Neural progenitor cell (in vitro differentiated cells): Measurements from ENCODE around the gene ABTB1. TPM values are rescaled to one million over a fixed set of nuclear protein-coding genes. Genes with fewer than 3 reads are reported as not detected.

ENCODE experiments used
- DNase-seq: peaks from one replicate; pipeline ENCODE4 v3.0.0-alpha.2; 2016; ENCODE audit warnings: low spot score
- H2AFZ ChIP-seq: fragments of 200-600 bp; sonication (generic); replicated peaks from 2 replicates; pipeline ENCODE4 v1.6.1; 2016; ENCODE audit warnings: antibody characterized with exemption
- H3F3A ChIP-seq: fragments of 200-600 bp; sonication (generic); 2 replicates; pipeline ENCODE4 v1.6.1; 2016; ENCODE audit warnings: antibody characterized with exemption, low read depth
- H3K27ac ChIP-seq: fragments of 200-600 bp; sonication (generic); 2 replicates; pipeline ENCODE4 v1.5.1; 2016; ENCODE audit warnings: mild to moderate bottlenecking
- H3K27me3 ChIP-seq: fragments of 200-600 bp; sonication (generic); 2 replicates; pipeline ENCODE4 v1.6.1; 2016; ENCODE audit warnings: mild to moderate bottlenecking, moderate library complexity
- H3K36me3 ChIP-seq: fragments of 200-600 bp; sonication (generic); 2 replicates; pipeline ENCODE4 v1.5.1; 2016
- H3K4me1 ChIP-seq: fragments of 200-600 bp; sonication (generic); 2 replicates; pipeline ENCODE4 v1.6.1; 2016; ENCODE audit warnings: mixed run types
- H3K4me2 ChIP-seq: fragments of 200-600 bp; sonication (generic); 2 replicates; pipeline ENCODE4 v1.6.1; 2016
- H3K4me3 ChIP-seq: fragments of 200-600 bp; sonication (generic); 2 replicates; pipeline ENCODE4 v1.5.1; 2016
- H3K79me2 ChIP-seq: fragments of 200-600 bp; sonication (generic); 2 replicates; pipeline ENCODE4 v1.6.1; 2016; ENCODE audit warnings: low read depth
- H3K9ac ChIP-seq: fragments of 200-600 bp; sonication (generic); 2 replicates; pipeline ENCODE4 v1.6.1; 2016
- H3K9me3 ChIP-seq: fragments of 200-600 bp; sonication (generic); 2 replicates; pipeline ENCODE4 v1.5.1; 2016; ENCODE audit warnings: low read depth
- H4K20me1 ChIP-seq: fragments of 200-600 bp; sonication (generic); 2 replicates; pipeline ENCODE4 v1.6.1; 2016; ENCODE audit warnings: low read depth
- H3K27ac Mint-ChIP-seq: 3 replicates; pipeline ENCODE4 v1.8.0; 2021; ENCODE audit warnings: mixed read lengths
- H3K27me3 Mint-ChIP-seq: 2 replicates; pipeline ENCODE4 v1.8.0; 2022; ENCODE audit warnings: low read depth, mild to moderate bottlenecking, inconsistent platforms, moderate library complexity, mixed read lengths; ENCODE audit not compliant: insufficient read depth
- H3K36me3 Mint-ChIP-seq: 3 replicates; pipeline ENCODE4 v1.8.0; 2021; ENCODE audit warnings: mixed read lengths
- H3K4me1 Mint-ChIP-seq: 3 replicates; pipeline ENCODE4 v1.8.0; 2021; ENCODE audit warnings: mixed read lengths
- H3K4me3 Mint-ChIP-seq: 3 replicates; pipeline ENCODE4 v1.8.0; 2021; ENCODE audit warnings: mild to moderate bottlenecking, moderate library complexity, mixed read lengths
- H3K9me3 Mint-ChIP-seq: 3 replicates; pipeline ENCODE4 v1.8.0; 2020; ENCODE audit warnings: mixed read lengths
- CTCF ChIP-seq: fragments of 200-600 bp; sonication (generic); IDR thresholded peaks from 2 replicates; pipeline ENCODE4 v1.5.1; 2017; ENCODE audit warnings: antibody characterized with exemption, mild to moderate bottlenecking
- EZH2 ChIP-seq: fragments of 200-600 bp; sonication (generic); IDR thresholded peaks from 2 replicates; pipeline ENCODE4 v1.6.1; 2017; ENCODE audit warnings: antibody characterized with exemption, mild to moderate bottlenecking, moderate library complexity
- EZH2phosphoT487 ChIP-seq: fragments of 200-600 bp; sonication (generic); IDR thresholded peaks from 2 replicates; pipeline ENCODE4 v1.6.1; 2017; ENCODE audit warnings: antibody characterized with exemption
- total RNA-seq: library from RNA; depleted of rRNA; stranded (reverse); fragments of >200 nt; gene quantifications from 2 replicates; pipeline ENCODE4 v1.2.3, GENCODE V29; 2015; ENCODE audit warnings: low replicate concordance

ABTB1 gene
- total RNA-seq, 1 donor from 2014 or later = 2.4 TPM

DNA sequence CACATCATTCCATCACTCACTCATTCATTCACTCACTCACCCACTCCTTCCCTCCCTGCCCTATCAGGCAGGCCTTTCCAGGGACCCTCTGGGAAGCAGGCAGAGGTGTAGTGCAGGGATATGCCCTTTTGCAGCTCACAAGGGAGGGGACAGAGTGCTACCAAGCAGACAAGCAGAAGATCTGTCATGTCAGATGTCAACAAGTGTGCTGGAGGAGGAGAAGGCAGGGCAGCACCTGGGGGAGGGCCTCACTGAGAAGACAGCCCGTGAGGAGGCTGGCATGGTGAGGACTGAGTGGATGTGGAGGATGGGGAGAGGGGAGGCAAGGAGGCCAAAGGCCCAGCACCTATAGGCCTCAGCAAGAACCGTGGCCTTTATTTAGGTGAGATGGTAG is 15.3 kb downstream of the ABTB1 start:
- no peak for DNase-seq
- Histone ChIP-seq H3K36me3 (no peaks in the 10 kb centered on the region), H3F3A (peaks cover 16% of the 10 kb centered on the region), H3K4me2 (no peak overlapping the region), H3K9me3 (no peaks in the 10 kb centered on the region), H3K4me3 (no peak overlapping the region), H3K27me3 (no peaks in the 10 kb centered on the region), H3K4me1 (peaks cover 28% of the 10 kb centered on the region), H3K27ac (no peak overlapping the region), H2AFZ (no peak overlapping the region), H4K20me1 (no peaks in the 10 kb centered on the region), H3K9ac (no peak overlapping the region), H3K79me2 (no peaks in the 10 kb centered on the region)
- H3K4me3 Mint-ChIP-seq = no peak overlapping the region
- no peak overlapping the region for H3K27ac Mint-ChIP-seq
- H3K27me3 Mint-ChIP-seq = peaks cover 9% of the 10 kb centered on the region
- no peak for TF ChIP-seq EZH2phosphoT487
- TF ChIP-seq EZH2 = no peak
- no peak for TF ChIP-seq CTCF
- H3K36me3 Mint-ChIP-seq = no peaks in the 10 kb centered on the region
- no peaks in the 10 kb centered on the region for H3K9me3 Mint-ChIP-seq
- peaks cover 10% of the 10 kb centered on the region for H3K4me1 Mint-ChIP-seq

DNA sequence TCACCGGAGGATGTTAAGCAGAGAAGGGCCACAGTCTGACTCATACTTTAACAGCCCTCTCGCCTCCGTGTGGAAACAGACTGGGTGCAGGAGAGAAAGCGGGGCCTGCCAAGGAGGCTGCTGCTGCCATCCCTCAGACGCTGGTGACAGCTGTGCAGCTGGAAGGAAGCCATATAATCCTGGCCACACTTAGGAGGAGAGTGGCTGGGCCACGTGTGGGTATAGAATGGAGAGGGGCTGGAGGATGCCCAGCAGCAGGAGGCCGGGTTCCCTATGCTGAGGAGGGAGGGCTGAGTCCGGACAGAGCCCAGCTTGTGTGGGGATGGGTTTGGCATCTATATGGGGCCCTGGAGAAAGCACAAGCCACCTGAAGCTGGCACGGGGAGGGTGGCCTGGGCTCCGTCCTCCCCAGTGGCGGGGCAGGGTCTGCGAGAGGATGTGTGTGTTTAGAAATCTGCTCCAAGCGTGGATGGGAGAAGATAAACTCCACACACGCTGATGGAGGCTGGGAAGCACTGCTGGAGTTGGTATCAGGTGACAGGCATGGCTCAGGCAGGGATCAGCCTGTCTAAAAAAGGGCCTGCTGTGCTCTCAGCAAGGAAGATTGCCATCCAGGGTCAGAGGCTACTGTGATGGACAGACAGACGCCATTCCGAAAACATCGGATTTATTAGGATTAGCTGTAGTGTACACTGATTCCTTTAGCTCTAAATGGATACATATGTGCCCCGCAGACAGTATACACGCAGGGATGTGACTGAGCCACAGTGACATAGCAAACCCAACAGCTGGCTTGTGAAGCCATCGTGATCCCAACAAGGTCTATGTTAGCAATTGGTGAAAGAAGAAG is 15.9 kb downstream of the ABTB1 start:
- H3K27ac ChIP-seq = no peak overlapping the region
- peak overlapping the region; percentile 91 for H3K27ac Mint-ChIP-seq

GRCh38 chr3:127689266-127689860 is 16.6 kb downstream of the ABTB1 start:
- H3K79me2 ChIP-seq = no peaks in the 10 kb centered on the region
- Mint-ChIP-seq H3K27ac (peak overlapping the region; percentile 91), H3K4me1 (peaks cover 12% of the 10 kb centered on the region), H3K9me3 (no peaks in the 10 kb centered on the region), H3K27me3 (peaks cover 8% of the 10 kb centered on the region), H3K4me3 (no peak overlapping the region), H3K36me3 (no peaks in the 10 kb centered on the region)
- no peak overlapping the region for H2AFZ ChIP-seq
- no peaks in the 10 kb centered on the region for H3K27me3 ChIP-seq
- H3K4me2 ChIP-seq = peak overlapping the region; percentile 63
- no peak overlapping the region for H3K27ac ChIP-seq
- H3K4me1 ChIP-seq = peaks cover 28% of the 10 kb centered on the region
- H4K20me1 ChIP-seq = no peaks in the 10 kb centered on the region
- H3K36me3 ChIP-seq = no peaks in the 10 kb centered on the region
- H3F3A ChIP-seq = peaks cover 8% of the 10 kb centered on the region
- H3K4me3 ChIP-seq = no peak overlapping the region
- H3K9me3 ChIP-seq = no peaks in the 10 kb centered on the region
- DNase-seq = no peak
- H3K9ac ChIP-seq = no peak overlapping the region
- TF ChIP-seq EZH2 = no peak

More for the DNA sequence above, 15.9 kb downstream of the ABTB1 start:
- Histone ChIP-seq H3K27me3 (no peaks in the 10 kb centered on the region), H3K9me3 (no peaks in the 10 kb centered on the region), H2AFZ (no peak overlapping the region), H3K4me1 (peaks cover 28% of the 10 kb centered on the region), H3K4me3 (no peak overlapping the region), H3F3A (peaks cover 14% of the 10 kb centered on the region), H3K9ac (no peak overlapping the region), H3K79me2 (no peaks in the 10 kb centered on the region), H3K36me3 (no peaks in the 10 kb centered on the region), H4K20me1 (no peaks in the 10 kb centered on the region), H3K4me2 (peak overlapping the region; percentile 63)
- no peak for TF ChIP-seq EZH2
- no peak for TF ChIP-seq EZH2phosphoT487
- Mint-ChIP-seq H3K27me3 (peaks cover 10% of the 10 kb centered on the region), H3K4me1 (peaks cover 10% of the 10 kb centered on the region), H3K4me3 (peak overlapping the region; percentile 38), H3K9me3 (no peaks in the 10 kb centered on the region), H3K36me3 (no peaks in the 10 kb centered on the region)
- peak; percentile 58 for DNase-seq

DNA sequence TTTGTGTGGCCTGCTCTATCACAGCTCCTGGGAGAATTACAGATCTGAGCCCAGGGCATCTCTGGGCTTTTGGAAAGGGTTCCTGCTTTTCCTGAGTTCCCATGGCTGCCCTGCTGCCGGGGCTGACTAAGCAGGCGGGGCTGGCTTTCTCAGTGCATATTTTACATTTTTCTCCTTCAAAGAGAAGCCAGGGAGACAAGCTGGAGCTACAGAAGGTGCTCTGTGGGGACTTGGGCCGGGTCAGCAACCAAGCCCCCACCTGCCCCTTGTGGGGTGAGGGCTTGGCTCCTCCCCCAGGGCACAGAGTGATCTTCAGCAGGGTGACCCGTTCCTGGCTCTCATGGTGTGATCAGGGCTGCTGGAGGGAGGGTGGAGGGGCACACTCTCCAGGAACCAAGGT is 17.4 kb downstream of the ABTB1 start:
- Histone ChIP-seq H3K4me2 (no peak overlapping the region), H3K27me3 (no peaks in the 10 kb centered on the region), H3F3A (peaks cover 8% of the 10 kb centered on the region), H2AFZ (peak overlapping the region; percentile 58), H3K9me3 (no peaks in the 10 kb centered on the region), H3K4me3 (no peak overlapping the region), H3K79me2 (no peaks in the 10 kb centered on the region), H3K4me1 (peaks cover 28% of the 10 kb centered on the region), H3K27ac (no peak overlapping the region), H3K9ac (no peak overlapping the region), H3K36me3 (no peaks in the 10 kb centered on the region), H4K20me1 (no peaks in the 10 kb centered on the region)
- Mint-ChIP-seq H3K27ac (peak overlapping the region; percentile 53), H3K9me3 (no peaks in the 10 kb centered on the region), H3K27me3 (peaks cover 6% of the 10 kb centered on the region), H3K4me1 (peaks cover 13% of the 10 kb centered on the region), H3K4me3 (no peak overlapping the region), H3K36me3 (no peaks in the 10 kb centered on the region)
- TF ChIP-seq EZH2 = no peak
- no peak for TF ChIP-seq EZH2phosphoT487
- no peak for TF ChIP-seq CTCF
- no peak for DNase-seq
